Stimulated activated CD8-positive, alpha-beta memory T cell treated with anti-CD3 and anti-CD28 coated beads, Interleukin-7, amount 100 ng/mL, for 4 hours (primary cell): ENCODE measurements around the gene GDF9.

ENCODE experiments used
- DNase-seq, 2 donors: peaks; one replicate each; pipeline ENCODE4 v3.0.0-alpha.2; 2020; ENCODE audit warnings: low read depth in 2 of 2

GDF9 gene

GRCh38 chr5:132820162-132820754 lies 46.0 kb downstream of the GDF9 start:
- peak; percentile 69 to 78 for DNase-seq

GRCh38 chr5:132819468-132819867 lies 46.8 kb downstream of the GDF9 start:
- DNase-seq = no peak

- no peak for DNase-seq
These were observed 49.3 kb downstream of the GDF9 start for GRCh38 chr5:132817011-132817410.

DNA sequence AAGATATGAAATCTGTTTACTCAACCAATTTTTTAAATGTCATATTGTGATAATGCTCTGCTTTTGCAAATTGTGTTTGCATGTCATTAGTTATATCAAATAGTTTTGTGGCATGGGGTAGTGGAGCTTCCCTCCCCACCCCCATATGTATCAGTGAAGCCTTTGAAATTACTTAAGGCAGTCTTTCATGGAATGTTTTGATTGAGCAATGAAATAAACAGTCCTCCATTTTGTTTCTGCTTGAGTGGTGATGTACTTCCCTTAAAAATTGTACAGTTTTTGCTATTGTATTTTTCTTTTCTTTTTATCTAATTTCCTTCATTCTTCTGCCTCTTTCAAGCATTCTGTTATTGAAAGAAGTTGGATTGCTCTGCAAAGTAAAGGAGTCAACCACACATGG lies 49.7 kb downstream of the GDF9 start:
- no peak for DNase-seq

- no peak for DNase-seq
These were observed 50.2 kb downstream of the GDF9 start for GRCh38 chr5:132816083-132816482.

DNA sequence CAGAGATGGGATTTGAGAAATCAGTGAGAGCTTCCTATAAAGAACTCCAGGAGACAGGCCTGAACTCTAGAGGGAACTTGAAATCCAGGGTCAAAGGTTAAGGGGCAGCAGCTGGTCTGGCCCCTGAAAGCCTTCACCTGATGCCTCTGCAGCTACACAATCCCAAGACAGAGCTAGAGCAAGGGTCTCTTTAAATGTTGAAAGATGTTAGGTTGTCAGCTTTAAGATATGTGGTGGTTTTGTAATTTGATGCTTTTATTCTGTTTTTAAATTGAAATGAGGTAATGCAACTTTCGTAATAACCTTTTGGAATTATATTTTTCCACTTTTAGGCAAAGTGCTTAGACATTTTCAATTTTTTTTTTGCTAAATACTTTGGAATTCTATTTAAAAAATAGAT lies 50.8 kb downstream of the GDF9 start:
- DNase-seq = no peak

DNA sequence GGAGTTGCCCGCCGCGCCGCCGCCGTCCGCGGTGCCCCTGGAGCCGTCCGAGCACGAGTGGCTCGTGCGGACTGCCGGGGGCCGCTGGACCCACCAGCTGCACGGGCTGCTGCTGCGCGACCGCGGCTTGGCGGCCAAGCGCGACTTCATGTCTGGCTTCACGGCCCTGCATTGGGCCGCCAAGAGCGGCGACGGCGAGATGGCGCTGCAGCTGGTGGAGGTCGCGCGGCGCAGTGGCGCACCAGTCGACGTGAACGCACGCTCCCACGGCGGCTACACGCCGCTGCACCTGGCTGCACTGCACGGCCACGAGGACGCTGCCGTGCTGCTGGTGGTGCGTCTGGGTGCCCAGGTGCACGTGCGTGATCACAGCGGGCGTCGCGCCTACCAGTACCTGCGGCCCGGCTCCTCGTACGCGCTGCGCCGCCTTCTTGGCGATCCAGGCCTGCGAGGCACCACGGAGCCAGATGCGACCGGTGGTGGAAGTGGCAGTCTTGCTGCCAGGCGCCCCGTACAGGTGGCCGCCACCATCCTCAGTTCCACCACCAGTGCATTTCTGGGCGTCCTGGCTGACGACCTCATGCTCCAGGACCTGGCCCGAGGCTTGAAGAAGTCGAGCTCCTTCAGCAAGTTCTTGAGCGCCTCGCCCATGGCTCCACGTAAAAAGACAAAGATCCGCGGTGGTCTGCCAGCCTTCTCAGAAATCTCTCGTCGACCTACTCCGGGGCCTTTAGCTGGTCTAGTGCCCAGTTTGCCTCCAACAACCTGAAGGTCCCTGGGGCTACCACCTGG lies 51.6 kb downstream of the GDF9 start:
- DNase-seq = no peak

GRCh38 chr5:132813599-132814502 lies 52.4 kb downstream of the GDF9 start:
- DNase-seq = no peak

GRCh38 chr5:132812781-132813598 lies 53.3 kb downstream of the GDF9 start, which contains the start of gene SOWAHA:
Gene SOWAHA (plus strand): TSS chr5:132813302. CDS start chr5:132813622, 320 bp downstream.
- no peak for DNase-seq

DNA sequence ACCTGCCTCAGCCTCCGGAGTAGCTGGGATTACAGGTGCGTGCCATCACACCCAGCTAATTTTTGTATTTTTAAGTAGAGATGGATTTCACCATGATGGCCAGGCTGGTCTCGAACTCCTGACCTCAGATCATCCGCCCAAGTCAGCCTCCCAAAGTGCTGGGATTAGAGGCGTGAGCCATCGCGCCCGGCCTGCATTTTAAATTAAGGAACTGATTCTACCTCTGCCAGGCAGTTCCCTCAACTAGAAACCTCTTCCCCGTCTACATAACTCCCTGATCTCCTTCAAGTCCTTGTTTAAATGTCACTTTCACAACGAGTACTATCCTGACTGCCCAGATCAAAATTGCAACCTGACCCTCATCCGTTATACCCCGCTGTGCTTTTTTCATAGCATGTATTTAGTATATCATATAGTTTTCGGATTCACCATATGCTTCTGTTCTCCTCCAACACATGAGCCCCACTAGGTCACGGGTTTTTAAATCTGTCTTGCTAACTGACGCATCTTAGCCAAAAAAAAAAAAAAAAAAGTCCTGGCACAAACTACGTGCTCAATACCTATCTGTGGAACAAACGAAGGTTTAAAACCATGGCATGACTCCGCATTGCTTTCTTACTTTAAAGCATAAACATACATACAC lies 54.0 kb downstream of the GDF9 start:
- no peak for DNase-seq
